Cardiac muscle cell (in vitro differentiated cells and primary cell): ENCODE data around the gene TCEAL5. TPM values are rescaled to one million over a fixed set of nuclear protein-coding genes. Genes with fewer than 3 reads are reported as not detected.
"Not testable (repeated sequence)": the region's sequence is repeated elsewhere in the genome, so short reads cannot be mapped to it uniquely, and the experiment has no call there.

ENCODE experiments used
- DNase-seq, 2 donors: peaks; one replicate each; pipeline versions ENCODE4 v3.0.0 to v3.0.0-alpha.2; 2010 to 2017; ENCODE audit warnings: low read depth in 1 of 2, low spot score in 1 of 2
- H3K27ac ChIP-seq: fragments of 200-600 bp; sonication (generic); 2 replicates; pipeline ENCODE4 v1.5.1; 2016
- H3K27me3 ChIP-seq: fragments of 200-600 bp; sonication (generic); 2 replicates; pipeline ENCODE4 v1.6.0; 2016; ENCODE audit warnings: control low read depth
- H3K36me3 ChIP-seq: fragments of 200-600 bp; sonication (generic); 2 replicates; pipeline ENCODE4 v1.5.1; 2016; ENCODE audit warnings: control low read depth
- H3K4me1 ChIP-seq: fragments of 200-600 bp; sonication (generic); 2 replicates; pipeline ENCODE4 v1.8.1; 2017; ENCODE audit warnings: low read depth, mild to moderate bottlenecking, mixed run types
- H3K4me3 ChIP-seq: fragments of 200-600 bp; sonication (generic); 2 replicates; pipeline ENCODE4 v1.5.1; 2016; ENCODE audit warnings: mild to moderate bottlenecking
- H3K9me3 ChIP-seq: fragments of 200-600 bp; sonication (generic); 2 replicates; pipeline ENCODE4 v1.5.1; 2017; ENCODE audit warnings: low read depth, mild to moderate bottlenecking, control low read depth
- polyA plus RNA-seq: library from polyadenylated mRNA; unstranded; fragments of >200 nt; fragmentation: Nextera tagmentation; extraction: Ambion mirVana; gene quantifications from 2 replicates; pipeline ENCODE4 v1.2.1, GENCODE V29; 2016
- total RNA-seq: library from RNA; depleted of rRNA; stranded (reverse); fragments of >200 nt; gene quantifications from 2 replicates; pipeline ENCODE4 v1.2.3, GENCODE V29; 2016
- TF ChIP-seq, protein P1 (sequence below): IDR thresholded peaks from 2 replicates; pipeline ENCODE4 v1.5.1; 2012; ENCODE audit warnings: low read depth, mild to moderate bottlenecking, low read length

Gene TCEAL5
- total and polyA plus RNA-seq, 2 experiments from 2014 or later: 0.15 to 1.3 TPM

DNA sequence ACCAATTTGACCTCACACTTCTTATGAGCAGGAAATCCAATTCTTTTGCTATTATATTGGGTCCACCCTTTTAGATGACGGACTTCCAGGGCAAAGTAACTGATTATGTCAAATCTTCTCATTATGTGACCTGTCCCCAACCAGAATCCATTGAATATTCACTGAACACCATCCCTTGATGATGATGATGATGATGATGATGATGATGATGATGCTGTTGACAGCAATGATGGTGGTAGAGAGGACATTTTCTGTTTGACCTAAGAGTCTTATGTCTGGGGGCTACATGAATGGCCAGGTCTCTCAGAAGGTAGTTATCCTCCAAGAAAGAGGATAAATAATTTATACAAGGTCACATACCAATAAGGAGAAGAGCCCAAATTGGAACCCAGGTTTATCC, 26.7 kb downstream of the TCEAL5 start:
- no peaks in the 10 kb centered on the region for H3K27me3 ChIP-seq
- TF ChIP-seq, protein P1, sequence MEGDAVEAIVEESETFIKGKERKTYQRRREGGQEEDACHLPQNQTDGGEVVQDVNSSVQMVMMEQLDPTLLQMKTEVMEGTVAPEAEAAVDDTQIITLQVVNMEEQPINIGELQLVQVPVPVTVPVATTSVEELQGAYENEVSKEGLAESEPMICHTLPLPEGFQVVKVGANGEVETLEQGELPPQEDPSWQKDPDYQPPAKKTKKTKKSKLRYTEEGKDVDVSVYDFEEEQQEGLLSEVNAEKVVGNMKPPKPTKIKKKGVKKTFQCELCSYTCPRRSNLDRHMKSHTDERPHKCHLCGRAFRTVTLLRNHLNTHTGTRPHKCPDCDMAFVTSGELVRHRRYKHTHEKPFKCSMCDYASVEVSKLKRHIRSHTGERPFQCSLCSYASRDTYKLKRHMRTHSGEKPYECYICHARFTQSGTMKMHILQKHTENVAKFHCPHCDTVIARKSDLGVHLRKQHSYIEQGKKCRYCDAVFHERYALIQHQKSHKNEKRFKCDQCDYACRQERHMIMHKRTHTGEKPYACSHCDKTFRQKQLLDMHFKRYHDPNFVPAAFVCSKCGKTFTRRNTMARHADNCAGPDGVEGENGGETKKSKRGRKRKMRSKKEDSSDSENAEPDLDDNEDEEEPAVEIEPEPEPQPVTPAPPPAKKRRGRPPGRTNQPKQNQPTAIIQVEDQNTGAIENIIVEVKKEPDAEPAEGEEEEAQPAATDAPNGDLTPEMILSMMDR: no peak
- H3K27ac ChIP-seq: no peak overlapping the region
- H3K36me3 ChIP-seq: peaks cover 6% of the 10 kb centered on the region
- H3K4me1 ChIP-seq: peaks cover 6% of the 10 kb centered on the region
- no peak overlapping the region for H3K4me3 ChIP-seq
- no peak for DNase-seq
- H3K9me3 ChIP-seq: no peaks in the 10 kb centered on the region

DNA sequence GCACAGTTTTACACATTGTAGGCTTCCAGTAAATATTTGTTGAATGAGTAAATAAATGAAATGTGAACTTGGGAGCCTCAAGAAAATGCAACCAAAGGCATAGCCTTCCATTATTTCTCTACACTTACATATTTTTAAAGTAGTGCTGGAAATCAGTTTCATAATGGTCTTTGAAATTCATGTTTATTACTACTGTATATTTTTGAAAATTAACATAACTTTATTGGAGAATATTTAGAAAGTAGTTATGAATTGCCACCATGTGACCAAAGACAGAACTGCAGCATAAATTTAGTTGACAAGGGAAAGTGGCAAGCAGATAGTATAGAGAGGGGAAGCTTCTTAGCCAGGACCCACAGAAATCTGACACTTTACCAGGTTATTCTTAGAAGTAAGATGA, 28.0 kb downstream of the TCEAL5 start:
- Histone ChIP-seq H3K4me1 (peaks cover 6% of the 10 kb centered on the region), H3K27ac (no peak overlapping the region), H3K4me3 (no peak overlapping the region), H3K27me3 (no peaks in the 10 kb centered on the region), H3K9me3 (no peaks in the 10 kb centered on the region), H3K36me3 (peaks cover 6% of the 10 kb centered on the region)
- peak; percentile 22 to 38 for DNase-seq
- TF ChIP-seq, protein P1: peak; percentile 41

DNA sequence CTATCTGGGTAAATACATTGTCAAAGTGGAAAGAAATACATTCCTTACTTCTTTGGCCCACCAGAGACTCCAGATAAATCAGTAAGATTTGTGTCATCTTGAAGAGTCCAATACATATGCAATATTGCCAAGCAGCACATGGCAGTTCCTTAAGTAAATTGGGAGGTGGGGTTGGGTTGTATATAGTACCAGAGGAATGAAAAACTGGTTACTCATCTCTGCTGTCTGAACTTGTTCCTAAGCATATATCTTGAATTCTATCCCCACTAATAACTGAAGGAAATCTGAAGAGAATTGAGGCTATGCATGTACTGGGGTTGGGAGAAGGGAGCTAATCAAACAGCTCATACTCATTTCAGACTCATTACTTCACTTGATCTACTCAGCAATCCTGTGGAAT, 36.4 kb downstream of the TCEAL5 start:
- Histone ChIP-seq H3K27me3 (no peaks in the 10 kb centered on the region), H3K9me3 (no peaks in the 10 kb centered on the region), H3K36me3 (no peaks in the 10 kb centered on the region), H3K27ac (no peak overlapping the region), H3K4me3 (no peak overlapping the region), H3K4me1 (no peaks in the 10 kb centered on the region)
- TF ChIP-seq, protein P1: no peak
- no peak for DNase-seq

DNA sequence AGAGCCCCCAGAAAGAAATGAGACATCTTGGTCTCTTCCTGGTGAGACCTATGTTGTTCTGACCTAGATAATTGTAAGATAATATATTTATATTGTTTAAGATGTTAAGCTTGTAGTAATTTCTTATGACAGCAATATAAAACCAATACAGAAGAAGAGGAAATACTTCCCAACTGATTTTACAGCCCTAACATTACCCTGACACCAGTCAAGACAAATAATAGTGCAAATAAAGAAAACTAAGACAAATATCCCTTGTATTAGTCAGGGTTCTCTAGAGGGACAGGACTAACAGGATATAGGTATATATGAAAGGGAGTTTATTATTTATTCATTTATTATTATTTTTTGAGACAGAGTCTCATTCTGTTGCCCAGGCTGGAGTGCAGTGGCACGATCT, 40.3 kb downstream of the TCEAL5 start:
- H3K36me3 ChIP-seq: no peaks in the 10 kb centered on the region
- no peaks in the 10 kb centered on the region for H3K4me1 ChIP-seq
- no peaks in the 10 kb centered on the region for H3K9me3 ChIP-seq
- H3K4me3 ChIP-seq: no peak overlapping the region
- H3K27me3 ChIP-seq: no peaks in the 10 kb centered on the region
- H3K27ac ChIP-seq: no peak overlapping the region
- TF ChIP-seq, protein P1: no peak
- no peak for DNase-seq

DNA sequence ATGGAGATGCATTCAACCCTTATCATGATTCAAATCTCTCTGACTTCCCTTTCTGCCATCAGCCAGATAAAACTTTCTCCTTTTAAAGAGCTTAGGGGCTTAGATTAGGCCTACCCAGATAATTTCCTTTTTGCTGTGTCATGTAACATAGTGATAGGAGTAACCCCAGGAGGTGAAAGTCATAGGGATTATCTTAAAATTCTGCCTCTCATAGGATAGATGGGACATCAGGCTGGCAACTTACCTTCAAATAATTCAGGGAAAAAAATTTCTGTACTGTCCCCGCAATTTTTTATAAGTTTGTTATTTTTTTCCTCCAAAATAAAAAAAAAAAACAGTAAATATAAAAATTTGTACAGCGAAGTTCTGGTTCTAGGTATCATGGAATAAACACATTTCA, 40.9 kb downstream of the TCEAL5 start:
- H3K27me3 ChIP-seq, H3K4me3 ChIP-seq, DNase-seq, H3K36me3 ChIP-seq, H3K9me3 ChIP-seq, H3K27ac ChIP-seq, H3K4me1 ChIP-seq: not testable (repeated sequence)

DNA sequence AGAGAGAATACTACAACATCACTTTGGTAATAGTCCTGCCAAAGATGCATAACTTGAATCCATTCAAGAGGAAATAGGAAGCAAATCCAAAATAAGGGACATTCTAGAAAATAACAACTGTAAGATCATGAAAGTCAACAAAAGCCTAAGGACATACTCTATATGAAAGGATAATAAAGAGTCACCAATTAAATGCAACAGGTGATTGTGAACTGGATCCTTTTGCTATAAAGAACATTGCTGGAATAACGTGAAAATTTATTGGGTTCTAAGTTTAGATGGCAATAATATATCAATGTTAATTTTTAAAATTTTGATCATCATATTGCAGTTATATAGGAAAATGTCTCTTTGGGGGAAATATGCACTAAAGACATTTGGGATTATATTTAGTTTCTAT, 41.7 kb downstream of the TCEAL5 start:
- no peaks in the 10 kb centered on the region for H3K4me1 ChIP-seq
- DNase-seq: no peak
- no peak overlapping the region for H3K4me3 ChIP-seq
- H3K27ac ChIP-seq: no peak overlapping the region
- H3K36me3 ChIP-seq: no peaks in the 10 kb centered on the region
- H3K9me3 ChIP-seq: no peaks in the 10 kb centered on the region
- TF ChIP-seq, protein P1: no peak
- H3K27me3 ChIP-seq: no peaks in the 10 kb centered on the region
